Right lobe of liver (tissue), 6 donors: ENCODE results near the gene SPDYA. TPM values are rescaled to one million over a fixed set of nuclear protein-coding genes. Genes with fewer than 3 reads are reported as not detected.
A peak's percentile ranks its signal among the peaks of the same experiment; 100 is the strongest.

Experiments used
- ATAC-seq, 4 donors: fragments of 200-7000 bp; cut with Tn5 transposase; one replicate each; pipeline ENCODE4 v1.9.1; 2020; ENCODE audit warnings: mild to moderate bottlenecking in 4 of 4, moderate library complexity in 4 of 4
- DNase-seq, 3 donors: peaks; one replicate each; pipeline ENCODE4 v3.0.0-alpha.2; 2020
- H3K27ac ChIP-seq, 3 donors: fragments of 200-600 bp; one replicate each; pipeline ENCODE4 v1.8.0; 2022
- H3K27me3 ChIP-seq, 2 donors: fragments of 200-600 bp; one replicate each; pipeline ENCODE4 v1.8.0; 2022
- H3K36me3 ChIP-seq, 4 donors: fragments of 200-600 bp; sonication (generic) in 1 of 4; one replicate each; pipeline versions ENCODE4 v1.5.1 to v1.8.0; 2017 to 2022; ENCODE audit warnings: control low read depth in 1 of 4
- H3K4me1 ChIP-seq, 4 donors: fragments of 200-600 bp; sonication (generic) in 1 of 4; one replicate each; pipeline versions ENCODE4 v1.5.1 to v1.8.0; 2017 to 2022; ENCODE audit warnings: control low read depth in 1 of 4
- H3K4me3 ChIP-seq, 3 donors: fragments of 200-600 bp; one replicate each; pipeline ENCODE4 v1.8.0; 2022
- H3K9me3 ChIP-seq, 4 donors: fragments of 200-600 bp; sonication (generic) in 1 of 4; one replicate each; pipeline versions ENCODE4 v1.5.1 to v1.8.0; 2017 to 2022; ENCODE audit warnings: control low read depth in 1 of 4
- POLR2A ChIP-seq: fragments of 450-650 bp; IDR thresholded peaks from one replicate; pipeline ENCODE4 v1.6.1; 2017; ENCODE audit warnings: antibody characterized with exemption, mild to moderate bottlenecking
- WGBS: methylation state at CpG from one replicate; pipeline ENCODE4 v1.1.6; 2018; ENCODE audit warnings: low coverage, low lambda C conversion rate; ENCODE audit not compliant: insufficient coverage; ENCODE audit errors: missing lambda C conversion rate; 5-methylcytosine and 5-hydroxymethylcytosine counted together
- intact Hi-C, 2 donors: fragments of 100-400 bp; cut with DNase I; formaldehyde crosslinking; loops; one replicate each; pipeline versions ENCODE4 v1.11.2 to v1.14.1; 2022
- total RNA-seq, 6 experiments: library from RNA; depleted of rRNA in 2 of 6; stranded (reverse); fragments of >200 nt in 2 of 6; fragmentation: NEBNext Ultra II Directional in 3 of 6; extraction: Animal tissue kit (Norgen Biotek cat#: 25700) in 3 of 6; gene quantifications; one replicate each; pipeline versions ENCODE4 v1.1.0 to v1.2.4, GENCODE V29; 2016 to 2023
- TF ChIP-seq, protein P1 (sequence below), 4 donors: fragments of 200-600 bp in 3 of 4; fragments of 450-650 bp in 1 of 4; IDR thresholded peaks; one replicate each; pipeline versions ENCODE4 v1.5.1 to v1.8.0; 2016 to 2022; ENCODE audit warnings: antibody characterized with exemption in 4 of 4, mild to moderate bottlenecking in 2 of 4
- donor health status: DM: no; HTN: yes; CAD: no.
- donor health status: DM: no; HTN: no; CAD: no.
- donor health status: DM: no; HTN: no; CAD: no.
- donor health status: DM: no; HTN: yes; CAD: no.
- donor health status: DM: no; HTN: yes; CAD: no.

Gene SPDYA
- total RNA-seq, 6 experiments from 2014 or later, result 0.15 to 0.55 (median 0.42) TPM; not detected in 1

DNA sequence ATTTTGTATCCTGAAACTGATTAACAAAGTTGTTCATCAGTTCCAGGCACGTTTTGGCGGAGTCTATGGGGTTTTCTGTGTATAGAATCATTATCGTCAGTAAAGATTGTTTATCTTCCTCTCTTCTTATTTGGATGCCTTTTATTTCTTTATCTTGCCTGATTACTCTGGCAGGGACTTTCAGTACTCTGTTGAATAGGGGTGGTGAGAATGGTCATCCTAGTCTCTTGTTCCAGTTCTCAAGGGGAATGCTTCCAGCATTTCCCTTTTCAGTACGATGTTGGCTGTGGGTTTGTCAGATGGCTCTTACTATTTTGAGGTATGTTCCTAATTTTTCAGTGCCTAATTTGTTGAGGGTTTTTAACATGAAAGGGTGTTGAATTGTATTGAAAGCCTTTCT, 14.0 kb upstream of the SPDYA start:
- WGBS, result 71% methylated on average over 4 of the region's 4 CpGs

DNA sequence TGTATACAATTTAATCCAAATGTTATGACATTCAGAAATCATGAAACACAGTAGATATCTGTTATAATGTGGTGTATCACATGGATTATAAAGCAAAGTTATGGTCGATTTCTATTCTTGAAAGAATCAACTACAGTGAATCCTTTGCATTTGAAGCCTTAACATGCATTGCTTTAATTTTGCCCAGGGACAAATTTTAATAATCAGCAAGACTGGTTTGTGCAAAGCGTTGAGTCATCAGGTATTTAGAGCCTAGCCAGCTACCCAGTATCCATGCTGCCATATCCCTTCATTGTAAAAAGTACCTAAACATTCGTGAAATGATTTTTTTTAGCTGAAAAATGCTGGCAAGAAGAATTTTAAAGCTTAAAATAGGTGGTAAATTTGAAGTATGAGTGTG, 8.9 kb upstream of the SPDYA start:
- ATAC-seq, result no peak

More for the DNA sequence above, 14.0 kb upstream of the SPDYA start:
- no peak for ATAC-seq
- TF ChIP-seq, protein P1, sequence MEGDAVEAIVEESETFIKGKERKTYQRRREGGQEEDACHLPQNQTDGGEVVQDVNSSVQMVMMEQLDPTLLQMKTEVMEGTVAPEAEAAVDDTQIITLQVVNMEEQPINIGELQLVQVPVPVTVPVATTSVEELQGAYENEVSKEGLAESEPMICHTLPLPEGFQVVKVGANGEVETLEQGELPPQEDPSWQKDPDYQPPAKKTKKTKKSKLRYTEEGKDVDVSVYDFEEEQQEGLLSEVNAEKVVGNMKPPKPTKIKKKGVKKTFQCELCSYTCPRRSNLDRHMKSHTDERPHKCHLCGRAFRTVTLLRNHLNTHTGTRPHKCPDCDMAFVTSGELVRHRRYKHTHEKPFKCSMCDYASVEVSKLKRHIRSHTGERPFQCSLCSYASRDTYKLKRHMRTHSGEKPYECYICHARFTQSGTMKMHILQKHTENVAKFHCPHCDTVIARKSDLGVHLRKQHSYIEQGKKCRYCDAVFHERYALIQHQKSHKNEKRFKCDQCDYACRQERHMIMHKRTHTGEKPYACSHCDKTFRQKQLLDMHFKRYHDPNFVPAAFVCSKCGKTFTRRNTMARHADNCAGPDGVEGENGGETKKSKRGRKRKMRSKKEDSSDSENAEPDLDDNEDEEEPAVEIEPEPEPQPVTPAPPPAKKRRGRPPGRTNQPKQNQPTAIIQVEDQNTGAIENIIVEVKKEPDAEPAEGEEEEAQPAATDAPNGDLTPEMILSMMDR (IDR thresholded peaks at IDR 0.05), result no peak
- no peak for TF ChIP-seq POLR2A
- Histone ChIP-seq H3K36me3 (peaks cover 0 to 33% (median 11%) of the 10 kb centered on the region in 4 donors), H3K4me3 (no peak overlapping the region), H3K4me1 (no peaks in the 10 kb centered on the region), H3K9me3 (no peaks in the 10 kb centered on the region), H3K27me3 (no peaks in the 10 kb centered on the region), H3K27ac (no peak overlapping the region)
- DNase-seq, result no peak
- intact Hi-C loops, result no loop called here

DNA sequence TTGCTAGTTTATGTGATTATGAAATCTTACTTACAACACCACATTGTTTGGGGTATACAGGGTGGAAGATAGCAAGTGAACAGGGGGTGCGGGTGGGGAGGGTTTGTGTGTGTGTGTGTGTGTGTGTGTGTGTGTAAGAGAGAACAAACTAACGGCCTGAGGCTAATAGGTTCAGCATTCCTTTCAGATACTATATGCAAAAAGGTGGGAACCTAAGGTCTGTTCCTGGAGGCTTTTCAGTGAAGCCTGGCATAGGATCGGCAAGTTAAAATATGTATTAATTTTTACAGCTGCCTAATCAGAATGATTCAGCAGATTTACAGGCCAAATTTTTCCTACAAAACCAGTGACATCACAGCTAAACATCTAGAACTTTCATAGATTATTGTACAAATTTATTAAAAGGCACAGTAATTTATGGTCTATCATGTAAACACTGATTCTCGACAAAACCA, 7.6 kb upstream of the SPDYA start:
- Histone ChIP-seq H3K27ac (no peak overlapping the region), H3K4me3 (no peak overlapping the region), H3K4me1 (peaks cover 0 to 4% (median 0%) of the 10 kb centered on the region in 4 donors), H3K36me3 (peaks cover 0 to 15% (median 5%) of the 10 kb centered on the region in 4 donors), H3K27me3 (no peaks in the 10 kb centered on the region), H3K9me3 (no peaks in the 10 kb centered on the region)
- DNase-seq (no peak), ATAC-seq (no peak)
- TF ChIP-seq POLR2A, result no peak
- TF ChIP-seq, protein P1 (IDR thresholded peaks at IDR 0.05), result no peak
- WGBS, result 68% methylated on average over 4 of the region's 4 CpGs
- intact Hi-C loops, result no loop called here

More for the DNA sequence above, 8.9 kb upstream of the SPDYA start:
- no peaks in the 10 kb centered on the region for H3K27me3 ChIP-seq
- DNase-seq, result no peak
- intact Hi-C loops, result no loop called here
- TF ChIP-seq, protein P1 (IDR thresholded peaks at IDR 0.05), result no peak
- TF ChIP-seq POLR2A, result no peak
- H3K27ac ChIP-seq, result no peak overlapping the region
- H3K4me3 ChIP-seq, result no peak overlapping the region
- H3K4me1 ChIP-seq, result peaks cover 0 to 4% (median 0%) of the 10 kb centered on the region in 4 donors
- H3K9me3 ChIP-seq, result no peaks in the 10 kb centered on the region
- WGBS, result 77% methylated on average over 3 of the region's 3 CpGs
- peaks cover 0 to 15% (median 5%) of the 10 kb centered on the region in 4 donors for H3K36me3 ChIP-seq

DNA sequence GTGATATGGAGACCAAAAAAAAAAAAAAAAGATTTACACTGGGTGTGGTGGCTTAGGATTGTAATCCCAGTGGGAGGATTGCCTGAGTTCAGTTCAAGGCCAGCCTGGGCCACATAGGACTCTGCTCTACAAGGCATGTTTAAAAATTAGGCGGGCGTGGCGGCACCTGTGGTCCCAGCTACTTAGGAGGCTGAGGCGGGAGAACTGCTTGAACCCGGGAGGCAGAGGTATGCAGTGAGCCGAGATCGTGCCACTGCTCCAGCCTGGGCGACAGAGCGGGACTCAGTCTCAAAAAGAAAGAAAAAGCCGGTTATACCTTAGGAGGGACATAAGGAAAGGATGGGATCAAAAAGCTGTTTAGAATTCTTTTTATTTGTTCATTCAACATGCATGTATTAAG, 707 bp upstream of the SPDYA start:
- intact Hi-C loops, result no loop called here
- DNase-seq (no peak), ATAC-seq (peak in 1 of 4 donors; percentile 4)
- peaks cover 0 to 8% (median 0%) of the 10 kb centered on the region in 4 donors for H3K4me1 ChIP-seq
- WGBS, result 74% methylated on average over 10 of the region's 10 CpGs
- H3K27ac ChIP-seq, result no peak overlapping the region
- no peaks in the 10 kb centered on the region for H3K36me3 ChIP-seq
- H3K4me3 ChIP-seq, result peak overlapping the region; percentile 31 to 42 (median 36)
- no peaks in the 10 kb centered on the region for H3K9me3 ChIP-seq
- no peak for TF ChIP-seq POLR2A
- TF ChIP-seq, protein P1 (IDR thresholded peaks at IDR 0.05), result no peak
- H3K27me3 ChIP-seq, result no peaks in the 10 kb centered on the region
